NCI-H345 treated with DMSO at 0.1 percent for 48 hours (cell line): ENCODE measurements around the gene DPH2.
A peak's percentile ranks its signal among the peaks of the same experiment; 100 is the strongest.

Experiments
- DNase-seq: peaks from one replicate; lab custom pipeline; 2025; ENCODE audit not compliant: unreplicated experiment; lab: John Stamatoyannopoulos, UW

DPH2 gene

DNA sequence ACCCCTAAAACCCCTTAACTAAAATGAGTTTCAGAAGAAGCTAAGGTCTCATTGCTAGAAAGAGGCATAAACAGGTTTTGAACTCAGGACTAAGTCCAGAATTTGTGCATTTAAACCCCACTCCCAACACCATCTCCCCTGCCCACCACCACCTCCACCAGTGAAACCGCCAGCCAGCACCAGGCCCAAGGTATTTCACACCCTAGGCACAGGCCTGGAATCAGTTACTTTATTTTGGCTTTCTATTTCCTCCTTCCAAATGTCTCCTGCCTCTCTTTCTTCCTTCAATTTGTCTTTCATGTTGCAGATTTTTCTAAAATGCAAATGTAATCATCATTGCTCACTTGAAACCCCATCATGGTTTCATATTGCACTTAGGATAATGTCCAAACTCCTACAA lies 24.9 kb upstream of the DPH2 start:
- DNase-seq, result no peak

DNA sequence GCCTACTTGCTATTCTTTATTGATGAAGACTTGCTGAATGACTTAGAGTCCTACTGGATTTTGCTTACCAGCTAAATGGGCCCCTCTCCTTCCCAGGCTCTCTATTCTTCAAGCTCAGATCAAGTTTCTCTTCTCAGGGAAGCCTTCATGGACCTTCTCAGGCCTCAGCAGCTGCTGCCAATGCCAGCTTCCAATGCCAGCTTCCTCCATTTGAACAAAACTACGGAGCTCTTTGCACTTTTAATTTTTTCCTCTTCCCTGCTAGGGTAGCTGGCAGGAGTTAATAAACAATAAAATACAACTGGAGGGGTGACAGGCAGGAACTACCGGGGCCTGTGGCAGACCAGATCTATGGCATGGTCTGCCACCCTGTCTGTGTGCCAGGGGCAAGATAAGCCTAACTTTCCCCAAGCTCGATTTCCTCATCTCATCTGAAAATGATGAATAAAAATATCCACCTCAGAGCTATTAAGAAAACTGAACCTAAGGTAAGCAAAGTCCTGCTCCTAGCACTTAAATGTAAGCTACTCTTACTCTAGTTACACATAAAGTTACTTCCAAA lies 24.1 kb upstream of the DPH2 start:
- no peak for DNase-seq

DNA sequence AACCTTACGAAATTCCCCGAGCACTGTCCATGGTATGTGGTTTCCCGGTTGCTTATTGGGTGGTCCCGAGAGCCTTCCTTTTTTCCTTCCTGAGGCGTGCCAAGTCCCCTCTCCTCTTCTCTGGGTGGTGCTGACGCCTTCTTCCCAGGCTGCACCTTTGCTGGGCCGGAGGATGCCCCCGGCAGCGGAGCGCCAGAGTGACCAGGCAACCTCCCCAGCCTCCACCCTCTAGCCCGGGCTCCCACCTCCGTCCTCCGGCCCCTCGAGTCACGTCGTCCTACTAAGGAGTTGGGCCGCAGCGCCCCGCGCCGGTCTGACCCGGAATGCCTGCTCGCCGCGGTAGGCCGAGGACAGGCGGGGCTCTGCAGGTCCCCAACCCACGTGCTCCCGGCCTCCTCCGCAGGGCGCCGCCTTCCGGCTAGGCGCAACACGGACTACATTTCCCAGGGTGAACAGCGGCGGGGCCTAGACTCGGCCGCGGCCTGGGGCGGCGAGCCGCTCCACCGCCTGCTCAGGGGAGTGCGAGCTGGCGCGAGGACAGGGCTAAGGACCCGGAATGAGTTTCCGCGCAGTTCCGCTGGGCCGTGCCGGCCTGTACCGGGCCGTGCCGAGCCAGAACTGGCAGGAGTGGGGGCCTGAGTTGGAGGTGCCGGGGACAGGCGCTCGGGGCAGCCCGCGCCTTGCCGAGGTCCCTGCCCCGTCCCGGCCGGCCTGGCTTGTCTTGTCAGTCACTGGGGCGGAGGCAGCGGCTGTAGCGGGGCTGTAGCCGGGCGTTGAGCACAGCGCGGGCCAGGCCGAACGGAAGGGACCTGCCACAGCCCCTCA lies 23.4 kb upstream of the DPH2 start, which contains the start of gene IPO13:
IPO13 (plus strand) TSS at position 715 of the 825 bp plus-strand sequence. CDS start 651 bp downstream, outside the sequence.
- peak; percentile 91 for DNase-seq

DNA sequence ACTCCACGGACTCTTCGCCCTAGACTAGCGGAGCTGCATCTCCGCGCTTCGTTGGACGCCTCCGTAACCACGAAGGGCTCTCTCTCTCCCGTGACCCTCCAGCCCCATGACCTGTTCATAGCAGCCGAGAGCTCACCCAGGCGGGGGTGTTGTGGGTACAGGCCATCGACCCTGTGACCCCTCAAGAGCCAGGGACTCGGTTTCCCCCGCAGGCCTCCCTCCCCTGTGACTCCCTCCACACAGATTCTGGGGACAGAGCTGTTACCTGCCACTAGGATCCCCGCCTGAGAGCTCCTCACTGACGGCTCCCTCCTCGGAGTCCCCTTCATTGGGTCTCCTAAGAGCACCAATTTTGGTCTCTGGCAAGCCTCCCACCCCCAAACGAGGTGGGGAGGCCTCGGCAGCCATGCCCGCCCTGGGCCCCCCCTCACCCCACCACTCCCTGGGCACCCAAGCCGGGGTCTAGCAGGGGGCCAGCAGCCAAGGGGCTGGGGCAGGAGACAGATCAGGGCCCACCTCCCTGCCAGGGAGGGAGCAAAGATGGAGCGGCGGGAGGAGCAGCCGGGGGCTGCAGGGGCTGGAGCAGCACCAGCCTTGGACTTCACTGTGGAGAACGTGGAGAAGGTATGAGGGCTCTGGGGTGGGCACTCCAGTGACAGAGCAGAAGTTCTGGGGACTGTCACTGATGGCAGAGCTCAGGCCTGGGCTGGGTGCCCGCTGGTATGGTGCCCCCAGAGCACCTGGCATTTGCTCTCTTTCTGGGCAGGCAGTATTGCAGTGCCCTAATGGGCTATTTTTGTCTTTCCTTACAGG lies 22.5 kb upstream of the DPH2 start:
- DNase-seq, result no peak

DNA sequence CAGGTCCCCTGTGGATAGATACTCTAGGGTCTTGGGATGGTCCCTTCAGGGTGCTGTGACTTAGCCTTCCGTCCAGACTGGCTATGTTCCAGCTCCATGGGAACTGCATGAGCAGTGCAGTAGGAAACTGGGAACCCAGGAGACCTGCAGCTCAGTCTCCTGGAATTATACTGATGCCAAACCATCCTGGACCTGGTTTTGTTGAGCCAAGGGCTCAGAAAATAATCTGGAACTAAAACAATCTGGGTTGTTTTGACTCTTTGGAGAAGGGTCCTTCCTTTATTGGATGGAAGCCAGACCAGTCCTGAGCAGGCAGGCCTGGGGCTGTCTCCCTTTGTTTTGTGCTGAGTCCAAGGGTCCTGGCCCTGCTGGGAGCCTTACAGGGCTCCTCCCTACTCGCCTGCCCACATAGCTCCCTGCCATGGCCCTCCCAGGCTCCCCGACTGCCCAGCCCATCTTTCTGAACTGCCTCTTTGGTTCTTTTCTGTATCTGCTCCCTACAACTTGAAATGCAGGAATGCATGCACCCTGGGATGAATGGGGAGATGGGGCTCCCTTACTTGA lies 21.9 kb upstream of the DPH2 start:
- DNase-seq, result no peak

DNA sequence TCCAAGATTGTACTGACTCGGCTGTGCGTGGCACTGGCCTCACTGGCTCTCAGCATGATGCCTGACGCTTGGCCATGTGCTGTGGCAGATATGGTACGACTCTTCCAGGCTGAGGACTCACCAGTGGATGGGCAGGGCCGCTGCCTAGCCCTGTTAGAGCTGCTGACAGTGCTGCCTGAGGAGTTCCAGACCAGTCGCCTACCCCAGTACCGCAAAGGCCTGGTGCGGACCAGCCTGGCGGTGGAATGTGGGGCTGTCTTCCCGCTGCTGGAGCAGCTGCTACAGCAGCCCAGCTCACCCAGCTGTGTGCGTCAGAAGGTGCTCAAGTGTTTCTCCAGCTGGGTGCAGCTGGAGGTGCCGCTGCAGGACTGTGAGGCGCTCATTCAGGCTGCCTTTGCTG lies 20.1 kb upstream of the DPH2 start:
- no peak for DNase-seq

DNA sequence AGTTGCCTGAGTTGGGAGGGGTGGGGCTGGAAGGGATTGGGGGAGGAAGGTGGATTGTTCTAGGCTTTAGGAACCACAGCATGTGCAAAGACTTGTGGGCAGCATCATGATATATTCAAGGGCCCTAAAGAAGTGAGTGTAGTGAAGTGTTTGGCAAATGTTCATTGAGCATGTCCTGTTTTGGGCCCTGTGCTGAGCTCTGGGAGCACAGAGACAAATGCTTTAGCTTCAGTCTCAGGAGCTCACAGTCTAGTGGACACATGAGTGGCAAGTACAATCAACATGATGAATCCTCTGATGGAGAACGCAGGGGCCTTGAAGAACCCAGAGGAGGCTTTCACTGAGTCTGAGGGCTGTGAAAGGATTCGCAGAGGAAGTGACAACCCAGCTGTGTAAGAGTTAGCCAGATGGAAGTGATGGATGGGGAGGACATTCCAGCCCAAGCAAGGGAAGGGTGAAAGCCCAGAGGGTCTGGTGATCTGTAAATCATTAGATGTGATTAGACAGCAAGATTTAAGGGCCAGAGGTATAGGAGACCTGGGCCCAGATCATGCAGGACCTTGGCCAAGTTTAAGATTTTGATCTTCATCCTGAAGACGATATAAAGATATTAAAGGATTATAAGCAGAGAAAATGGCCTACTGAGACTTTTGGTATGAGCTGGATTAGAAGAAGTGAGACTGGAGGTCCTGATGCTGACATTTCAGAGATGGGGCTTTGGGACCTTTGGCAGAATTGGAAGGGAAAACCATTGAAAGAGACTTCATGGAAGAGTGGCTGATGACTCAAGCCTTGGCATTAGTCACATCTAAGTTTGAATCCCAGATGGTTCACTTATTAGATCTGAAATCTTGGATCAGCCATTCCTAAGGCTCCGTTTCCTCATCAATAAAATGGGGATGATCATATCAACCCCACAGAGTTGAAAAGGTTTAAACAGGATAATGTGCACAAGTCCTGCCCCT lies 18.5 kb upstream of the DPH2 start:
- DNase-seq, result no peak

DNA sequence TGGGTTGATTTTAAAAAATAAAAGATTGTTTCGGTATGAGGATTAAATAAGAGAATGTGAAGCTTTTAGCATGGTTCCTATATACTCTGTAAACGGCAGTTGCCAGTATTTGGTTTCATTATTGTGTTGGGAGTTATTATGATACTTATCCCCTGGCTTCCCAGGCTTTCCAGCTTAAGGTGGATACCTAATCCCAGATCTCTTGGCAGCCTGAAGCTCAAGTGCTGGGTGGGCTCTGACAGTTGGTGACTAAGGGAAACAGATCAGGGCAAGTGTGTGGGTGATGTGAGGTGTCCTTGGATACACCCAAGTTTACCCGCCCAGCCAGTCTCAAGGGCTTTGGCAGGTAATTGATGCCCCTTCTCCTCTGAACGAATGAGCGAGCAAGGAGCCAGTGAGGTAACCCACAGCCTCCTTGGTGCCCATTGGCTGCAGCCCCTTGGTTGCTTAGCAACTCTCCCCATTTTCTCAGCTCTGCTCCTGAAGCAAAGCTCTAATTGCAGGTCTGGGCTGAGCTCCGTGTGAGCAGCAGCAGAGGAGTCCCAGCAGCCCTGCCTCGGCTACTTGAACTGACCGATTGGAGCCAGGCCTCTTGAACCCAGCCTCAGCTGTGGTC lies 17.0 kb upstream of the DPH2 start:
- DNase-seq, result no peak

DNA sequence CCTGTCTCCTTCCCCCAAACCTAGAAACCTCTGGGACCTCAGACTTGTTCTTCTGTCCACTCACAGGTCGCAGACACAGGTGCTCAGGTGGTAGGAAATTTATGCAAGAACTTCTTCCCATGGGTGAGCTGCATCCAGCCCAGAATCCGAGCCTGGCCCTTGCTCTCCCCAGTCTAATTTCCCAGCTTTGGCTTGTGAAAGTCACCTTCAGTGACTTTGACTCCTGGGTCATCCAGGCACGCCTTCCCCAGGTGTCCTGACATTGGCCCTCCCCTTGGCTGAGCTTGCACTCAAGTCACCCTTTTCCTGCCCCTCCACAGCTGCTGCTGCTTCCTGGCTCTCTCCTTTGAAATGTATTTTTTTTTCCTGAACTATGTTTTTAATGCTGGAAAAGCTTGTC lies 16.4 kb upstream of the DPH2 start:
- DNase-seq, result no peak

DNA sequence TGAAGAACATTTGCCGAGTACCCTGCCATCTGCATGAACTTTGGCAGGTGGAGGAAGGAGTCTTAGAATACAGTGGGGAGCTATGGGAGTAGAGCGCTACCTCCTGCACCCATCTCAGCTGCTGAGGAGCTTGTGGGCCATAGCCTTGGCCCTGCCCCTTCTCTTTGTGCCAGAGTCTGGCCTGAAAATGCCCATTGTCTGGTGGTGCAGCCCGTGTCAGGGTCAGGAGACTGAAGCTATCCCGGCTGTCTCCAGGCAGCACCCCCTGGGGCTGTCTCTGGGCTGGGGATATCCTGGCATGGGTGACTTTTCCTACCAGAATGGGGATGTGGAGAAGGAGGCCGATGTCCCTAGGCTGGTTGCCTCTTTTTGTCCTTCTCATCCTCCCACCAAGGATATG lies 15.8 kb upstream of the DPH2 start:
- no peak for DNase-seq

DNA sequence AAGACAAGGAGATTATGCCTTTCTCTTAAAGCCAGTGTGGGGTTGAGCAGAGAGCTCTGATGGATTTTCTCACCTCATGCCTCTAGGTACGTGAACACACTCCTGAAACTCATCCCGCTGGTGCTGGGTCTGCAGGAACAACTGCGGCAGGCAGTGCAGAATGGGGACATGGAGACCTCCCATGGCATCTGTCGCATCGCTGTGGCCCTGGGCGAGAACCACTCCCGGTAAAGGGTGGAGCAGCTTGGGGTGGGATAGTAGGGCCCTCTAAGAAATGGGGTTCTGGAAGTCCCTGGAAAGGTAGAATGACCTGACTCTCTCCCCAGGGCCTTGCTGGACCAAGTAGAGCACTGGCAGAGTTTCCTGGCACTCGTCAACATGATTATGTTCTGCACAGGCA lies 13.6 kb upstream of the DPH2 start:
- DNase-seq, result no peak

DNA sequence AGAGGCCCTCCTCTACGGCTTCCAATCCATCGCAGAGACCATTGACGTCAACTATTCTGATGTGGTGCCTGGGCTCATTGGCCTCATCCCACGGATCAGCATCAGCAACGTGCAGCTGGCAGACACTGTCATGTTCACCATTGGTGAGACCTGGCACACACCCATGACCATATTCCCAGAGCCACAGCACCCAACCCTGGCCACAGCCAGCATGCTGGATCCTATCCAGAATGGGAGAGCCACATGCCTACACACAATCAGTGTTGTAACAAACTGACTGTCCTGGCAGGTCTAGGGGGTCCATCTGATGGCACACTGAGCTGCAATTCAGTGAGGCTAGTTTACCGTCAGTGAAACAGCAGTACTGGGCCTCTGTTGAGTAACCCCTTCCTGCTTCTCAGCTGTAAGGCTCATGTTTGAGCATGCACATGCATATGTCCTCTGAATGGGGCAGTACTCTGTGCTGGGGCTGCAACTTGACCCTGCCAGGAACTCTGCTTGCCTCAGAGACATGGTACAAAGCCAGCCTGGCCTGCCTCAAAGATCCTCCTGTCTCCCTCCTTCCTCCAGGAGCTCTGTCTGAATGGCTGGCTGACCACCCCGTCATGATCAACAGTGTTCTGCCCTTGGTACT lies 12.3 kb upstream of the DPH2 start:
- DNase-seq, result no peak

DNA sequence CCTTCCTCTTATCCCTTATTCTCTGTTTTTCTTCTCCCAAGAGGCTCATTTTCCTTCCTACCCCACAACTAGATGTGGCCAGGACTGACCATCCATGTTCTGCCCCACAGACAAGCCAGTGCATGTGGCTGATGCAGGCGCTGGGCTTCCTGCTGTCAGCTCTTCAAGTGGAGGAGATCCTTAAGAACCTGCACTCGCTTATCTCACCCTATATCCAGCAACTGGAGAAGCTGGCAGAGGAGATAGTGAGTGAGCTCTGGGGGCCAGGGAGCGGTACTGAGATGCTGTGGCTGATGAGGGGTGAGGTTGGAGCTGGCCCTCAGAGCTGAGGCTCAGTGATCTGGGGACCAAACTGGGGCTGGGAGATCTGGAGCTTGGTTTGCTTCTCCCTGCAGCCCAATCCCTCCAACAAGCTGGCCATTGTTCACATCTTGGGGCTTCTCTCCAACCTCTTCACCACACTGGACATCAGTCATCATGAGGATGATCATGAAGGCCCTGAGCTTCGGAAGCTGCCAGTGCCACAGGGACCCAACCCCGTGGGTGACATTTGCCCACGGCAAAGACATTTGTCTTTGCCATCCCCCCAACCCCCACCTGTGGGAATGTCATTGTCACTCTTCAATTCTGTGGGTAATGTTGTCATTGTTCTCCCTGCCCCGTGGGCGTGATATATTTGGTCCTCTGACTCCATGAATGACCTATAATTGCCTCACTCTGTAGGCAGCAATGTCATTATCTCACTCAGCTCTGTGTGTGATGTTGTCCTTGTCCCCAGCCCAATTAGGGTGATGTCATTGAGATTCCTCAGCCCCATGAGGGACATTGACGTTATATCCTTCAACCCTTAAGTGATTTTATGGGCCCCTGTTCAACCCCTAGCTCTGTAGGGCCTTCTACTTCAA lies 11.2 kb upstream of the DPH2 start:
- DNase-seq, result no peak

DNA sequence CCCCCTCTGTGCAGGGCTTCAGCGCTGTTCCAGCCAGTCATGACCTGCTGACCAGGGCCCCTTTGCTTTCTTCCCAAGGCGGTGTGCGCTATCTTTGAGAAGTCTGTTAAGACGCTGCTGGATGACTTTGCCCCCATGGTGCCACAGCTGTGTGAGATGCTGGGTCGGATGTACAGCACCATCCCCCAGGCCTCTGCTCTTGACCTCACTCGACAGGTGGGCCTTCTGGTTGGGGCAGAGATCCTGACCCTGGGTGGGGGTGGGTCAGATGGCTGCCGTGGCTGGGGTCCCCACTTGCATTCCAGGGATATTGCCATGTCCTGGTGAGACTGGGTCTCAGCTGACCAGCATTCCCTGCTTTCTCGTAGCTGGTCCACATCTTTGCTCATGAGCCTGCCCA lies 9.0 kb upstream of the DPH2 start:
- DNase-seq, result no peak

DNA sequence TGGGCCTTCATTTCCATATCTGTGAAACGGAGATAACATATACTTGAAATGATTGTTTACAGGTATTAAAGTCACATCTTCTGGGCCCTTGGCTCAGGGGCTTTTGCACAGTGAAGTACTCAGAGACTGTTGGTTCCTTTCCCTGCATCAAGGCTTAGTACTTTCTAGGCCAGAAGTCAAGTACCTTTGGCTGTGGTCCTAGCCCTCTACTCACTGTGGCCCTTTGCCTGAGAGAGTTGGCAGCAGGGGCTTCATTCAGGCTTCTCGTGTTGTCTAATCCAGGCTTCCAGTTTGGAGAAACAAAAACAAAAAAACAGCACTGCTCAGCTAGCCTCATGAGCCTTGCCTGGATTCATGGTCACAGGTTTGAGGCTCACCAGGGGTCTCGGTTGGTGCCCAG lies 8.1 kb upstream of the DPH2 start:
- no peak for DNase-seq

DNA sequence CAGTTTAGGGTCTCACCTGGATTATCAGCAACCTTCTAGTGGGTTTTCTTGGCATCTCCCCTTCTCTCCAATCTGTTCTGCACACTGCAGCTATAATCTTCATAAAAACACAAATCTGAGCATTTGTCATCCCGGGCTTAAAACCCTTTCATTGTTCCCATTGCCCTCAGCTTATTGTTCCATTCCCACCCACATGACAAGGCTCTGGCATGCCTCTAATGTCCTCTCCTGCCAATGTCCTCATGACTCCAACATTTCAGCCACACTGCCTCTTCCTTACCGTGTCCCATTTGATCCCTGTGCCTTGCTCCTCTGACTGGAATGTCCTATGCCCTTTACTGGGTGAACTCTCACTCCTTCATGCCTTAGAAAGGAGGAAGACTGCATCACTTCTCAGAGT lies 7.5 kb upstream of the DPH2 start:
- DNase-seq, result no peak

DNA sequence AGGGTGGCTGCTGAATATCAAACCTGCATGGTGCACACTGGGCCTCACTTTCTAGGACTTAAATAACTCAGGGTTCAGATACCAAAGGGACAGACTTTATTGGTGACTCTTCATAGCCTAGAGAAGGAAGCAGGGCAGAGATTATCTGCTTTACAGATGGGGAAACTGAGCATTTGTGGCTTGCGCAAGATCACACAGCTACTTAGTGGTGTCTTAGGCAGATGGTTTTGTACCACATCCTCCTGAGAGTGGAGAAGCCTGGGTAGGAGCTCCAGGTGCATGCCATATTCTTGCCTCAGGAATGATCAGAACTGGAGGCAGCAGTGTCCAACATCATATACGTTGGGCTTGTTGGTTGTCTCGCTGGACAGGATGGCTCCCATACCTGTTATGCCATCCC lies 6.8 kb upstream of the DPH2 start:
- no peak for DNase-seq

DNA sequence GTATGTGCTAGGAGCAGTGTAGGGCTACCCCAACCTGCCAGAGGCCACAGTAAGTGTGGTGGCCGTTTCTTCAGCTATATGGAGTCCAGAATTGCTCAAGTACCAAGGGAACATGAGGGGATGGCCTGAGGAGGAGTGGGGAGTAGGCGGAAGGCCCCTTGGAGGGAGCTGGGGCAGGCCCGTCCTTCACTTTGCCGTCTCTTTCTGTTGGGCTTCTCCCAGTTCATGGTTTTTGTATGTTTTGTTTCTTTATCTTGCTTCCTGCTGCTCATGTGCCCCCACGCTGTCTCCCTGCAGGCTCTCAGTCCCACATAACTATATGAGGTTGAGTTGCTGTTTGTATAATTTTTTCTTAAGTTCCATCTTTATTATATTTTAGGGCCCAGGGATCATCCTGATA lies 5.9 kb upstream of the DPH2 start:
- no peak for DNase-seq

DNA sequence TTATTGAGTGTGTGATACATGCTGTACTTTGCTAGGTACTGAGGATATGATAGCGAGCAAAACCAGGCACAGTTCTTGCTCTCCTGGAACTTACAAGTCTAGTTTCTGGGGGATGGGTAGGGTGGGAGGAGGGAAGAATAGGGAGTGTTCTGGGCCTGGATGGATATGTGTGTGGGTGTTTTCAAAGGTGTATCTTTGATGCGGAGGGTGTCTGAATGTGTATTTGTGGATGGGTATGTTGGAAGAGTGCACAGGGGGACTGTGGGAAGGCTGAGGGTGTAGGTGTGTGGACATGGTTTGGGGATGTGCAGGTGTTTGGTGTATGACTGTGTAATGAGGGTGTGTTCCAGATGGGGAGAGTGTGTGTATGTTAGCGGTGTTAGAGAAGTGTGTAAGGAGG lies 4.5 kb upstream of the DPH2 start:
- DNase-seq, result no peak
